B cell (primary cell): ENCODE results near the gene ZBTB40. TPM values are rescaled to one million over a fixed set of nuclear protein-coding genes. Genes with fewer than 3 reads are reported as not detected.

Experiments
- ATAC-seq: fragments of 200-7000 bp; cut with Tn5 transposase; one replicate; pipeline ENCODE4 v1.10.0; 2021; ENCODE audit warnings: low read depth, mild to moderate bottlenecking, moderate number of reproducible peaks, moderate library complexity
- CTCF ChIA-PET: fragments of 350-600 bp; sonication (Branson Sonifier 250); formaldehyde crosslinking; loops from one replicate; lab custom pipeline; 2021; ENCODE audit warnings: antibody characterized with exemption, inconsistent platforms; lab: Charles Lee
- POLR2A ChIA-PET: fragments of 350-600 bp; sonication (Branson Sonifier 250); formaldehyde crosslinking; loops from one replicate; lab custom pipeline; 2021; ENCODE audit warnings: antibody characterized with exemption; lab: Charles Lee
- DNase-seq: peaks from one replicate; pipeline ENCODE4 v3.0.0; 2013
- H2AFZ ChIP-seq: 2 replicates; pipeline ENCODE4 v1.6.1; 2012; ENCODE audit warnings: mild to moderate bottlenecking, low read depth, low read length; ENCODE audit not compliant: insufficient read depth, poor library complexity, severe bottlenecking
- H3K27ac ChIP-seq, 2 donors: 1 replicate in 1 of 2; 2 replicates in 1 of 2; pipeline ENCODE4 v1.5.1; 2012 to 2013; ENCODE audit warnings: low read length in 2 of 2, mild to moderate bottlenecking in 2 of 2, moderate library complexity in 1 of 2
- H3K27me3 ChIP-seq, 4 experiments: fragments of 200-600 bp in 1 of 4; sonication (generic) in 1 of 4; replicated peaks in 1 of 4; 1 replicate in 2 of 4; 2 replicates in 2 of 4; pipeline versions ENCODE4 v1.6.1 to v1.7.0; 2013 to 2016; ENCODE audit warnings: low read length in 3 of 4, mild to moderate bottlenecking in 2 of 4, mixed read lengths in 1 of 4, moderate library complexity in 1 of 4; ENCODE audit not compliant: insufficient read depth in 4 of 4, control insufficient read depth in 3 of 4; ENCODE audit errors: control extremely low read depth in 1 of 4
- H3K36me3 ChIP-seq, 2 experiments: replicated peaks in 1 of 2; 1 replicate in 1 of 2; 2 replicates in 1 of 2; pipeline versions ENCODE4 v1.6.1 to v1.7.1; 2013; ENCODE audit warnings: low read length in 1 of 2; ENCODE audit not compliant: insufficient read depth in 2 of 2, control insufficient read depth in 1 of 2; ENCODE audit errors: control extremely low read depth in 1 of 2, extremely low read depth in 1 of 2
- H3K4me1 ChIP-seq, 2 donors: fragments of 200-600 bp in 1 of 2; sonication (generic) in 1 of 2; 1 replicate in 1 of 2; 2 replicates in 1 of 2; pipeline versions ENCODE4 v1.5.1 to v1.6.1; 2013 to 2017; ENCODE audit warnings: low read length in 2 of 2; ENCODE audit not compliant: control insufficient read depth in 2 of 2, insufficient read depth in 2 of 2
- H3K4me2 ChIP-seq: replicated peaks from 2 replicates; pipeline ENCODE3; 2012; ENCODE audit warnings: mild to moderate bottlenecking, low read depth, low read length; ENCODE audit not compliant: poor library complexity, severe bottlenecking
- H3K4me3 ChIP-seq, 5 experiments: fragments of 200-600 bp in 1 of 5; sonication (generic) in 1 of 5; 1 replicate in 3 of 5; 2 replicates in 2 of 5; pipeline versions ENCODE4 v1.5.1 to v1.7.0; 2011 to 2016; ENCODE audit warnings: low read length in 4 of 5, mild to moderate bottlenecking in 4 of 5, low read depth in 2 of 5, control low read depth in 1 of 5, moderate library complexity in 1 of 5; ENCODE audit not compliant: insufficient read depth in 1 of 5; ENCODE audit errors: control extremely low read depth in 1 of 5, extremely low read depth in 1 of 5
- H3K79me2 ChIP-seq: fragments of 200-600 bp; sonication (generic); one replicate; pipeline ENCODE4 v1.6.0; 2016; ENCODE audit warnings: low read length; ENCODE audit not compliant: control insufficient read depth, insufficient read depth
- H3K9ac ChIP-seq: fragments of 200-600 bp; sonication (generic); 2 replicates; pipeline ENCODE4 v1.6.1; 2017; ENCODE audit warnings: mild to moderate bottlenecking, low read length, moderate library complexity
- H3K9me3 ChIP-seq, 3 donors: one replicate each; pipeline versions ENCODE4 v1.6.1 to v1.7.1; 2013; ENCODE audit warnings: low read length in 2 of 3; ENCODE audit not compliant: control insufficient read depth in 2 of 3, insufficient read depth in 1 of 3; ENCODE audit errors: control extremely low read depth in 1 of 3
- H4K20me1 ChIP-seq: 2 replicates; pipeline ENCODE4 v1.6.0; 2012; ENCODE audit warnings: mild to moderate bottlenecking, low read length; ENCODE audit not compliant: insufficient read depth, control insufficient read depth, poor library complexity, severe bottlenecking
- H3K27ac Mint-ChIP-seq: one replicate; pipeline ENCODE4 v1.8.0; 2021; ENCODE audit warnings: mixed read lengths
- H3K27me3 Mint-ChIP-seq: one replicate; pipeline ENCODE4 v1.8.0; 2021; ENCODE audit warnings: mixed read lengths
- H3K4me1 Mint-ChIP-seq: one replicate; pipeline ENCODE4 v1.8.0; 2021; ENCODE audit warnings: mixed read lengths
- H3K4me3 Mint-ChIP-seq: one replicate; pipeline ENCODE4 v1.8.0; 2021; ENCODE audit warnings: mixed read lengths
- H3K9me3 Mint-ChIP-seq: one replicate; pipeline ENCODE4 v1.8.0; 2022; ENCODE audit warnings: mixed read lengths; ENCODE audit not compliant: insufficient read depth
- CTCF ChIP-seq: fragments of 200-600 bp; IDR thresholded peaks from one replicate; pipeline ENCODE4 v1.8.0; 2022; ENCODE audit warnings: antibody characterized with exemption, mild to moderate bottlenecking
- EZH2 ChIP-seq: IDR thresholded peaks from 2 replicates; pipeline ENCODE4 v1.6.1; 2012; ENCODE audit warnings: borderline replicate concordance, low read depth, mild to moderate bottlenecking, moderate library complexity, low read length; ENCODE audit not compliant: insufficient read depth, poor library complexity, severe bottlenecking
- WGBS: methylation state at CpG from one replicate; pipeline ENCODE4 v1.1.5; 2013; ENCODE audit warnings: missing lambda C conversion rate; ENCODE audit not compliant: insufficient coverage; 5-methylcytosine and 5-hydroxymethylcytosine counted together
- intact Hi-C: fragments of 100-400 bp; cut with micrococcal nuclease; formaldehyde crosslinking; loops from one replicate; pipeline ENCODE4 v1.10.0; 2022
- polyA plus RNA-seq: library from polyadenylated mRNA; depleted of rRNA; stranded (reverse); fragments of >200 nt; gene quantifications from 2 replicates; pipeline ENCODE4 v1.2.3, GENCODE V29; 2012
- total RNA-seq, 2 donors: library from RNA; stranded (reverse); fragments of 120-200 nt in 1 of 2; gene quantifications; 1 replicate in 1 of 2; 2 replicates in 1 of 2; pipeline versions ENCODE4 v1.2.3 to v1.2.4, GENCODE V29; 2013 to 2022

ZBTB40 gene
- total and polyA plus RNA-seq, 2 donors (not counting 1 experiment from before 2014, with no cell fraction given): 30.9 to 51.9 TPM

GRCh38 chr1:22570140-22570909, 118.7 kb downstream of the ZBTB40 start:
- Histone ChIP-seq H3K27me3 (peaks cover 0 to 8% (median 0%) of the 10 kb centered on the region in 4 experiments), H3K79me2 (no peaks in the 10 kb centered on the region), H3K36me3 (no peaks in the 10 kb centered on the region), H3K4me1 (no peaks in the 10 kb centered on the region), H4K20me1 (no peaks in the 10 kb centered on the region), H3K4me3 (no peak overlapping the region), H3K9ac (no peak overlapping the region), H2AFZ (no peak overlapping the region), H3K27ac (no peak overlapping the region), H3K9me3 (peaks cover 0 to 7% (median 0%) of the 10 kb centered on the region in 3 donors), H3K4me2 (no peak overlapping the region)
- intact Hi-C loops: no loop called here
- TF ChIP-seq CTCF: no peak
- TF ChIP-seq EZH2: no peak
- no peaks in the 10 kb centered on the region for H3K9me3 Mint-ChIP-seq
- WGBS: 91% methylated on average over 32 of the region's 34 CpGs
- H3K4me1 Mint-ChIP-seq: no peaks in the 10 kb centered on the region
- POLR2A ChIA-PET: no interaction called here
- CTCF ChIA-PET: no interaction called here
- peaks cover 6% of the 10 kb centered on the region for H3K27me3 Mint-ChIP-seq
- H3K4me3 Mint-ChIP-seq: no peak overlapping the region
- no peak for ATAC-seq
- H3K27ac Mint-ChIP-seq: no peak overlapping the region
- DNase-seq: no peak

GRCh38 chr1:22572818-22573217, 121.2 kb downstream of the ZBTB40 start:
- TF ChIP-seq EZH2 (no peak), CTCF (no peak)
- H3K9me3 ChIP-seq: peaks cover 0 to 13% (median 0%) of the 10 kb centered on the region in 3 donors
- Mint-ChIP-seq H3K9me3 (peaks cover 2% of the 10 kb centered on the region), H3K4me1 (no peaks in the 10 kb centered on the region), H3K27ac (no peak overlapping the region), H3K4me3 (no peak overlapping the region), H3K27me3 (peaks cover 6% of the 10 kb centered on the region)
- intact Hi-C loops: no loop called here
- 35% methylated on average over 9 of the region's 9 CpGs for WGBS
- DNase-seq (no peak), ATAC-seq (no peak)
- no peaks in the 10 kb centered on the region for H4K20me1 ChIP-seq
- POLR2A ChIA-PET: no interaction called here
- CTCF ChIA-PET: no interaction called here
- no peak overlapping the region for H3K27ac ChIP-seq
- no peak overlapping the region for H3K4me2 ChIP-seq
- no peaks in the 10 kb centered on the region for H3K4me1 ChIP-seq
- H2AFZ ChIP-seq: no peak overlapping the region
- H3K9ac ChIP-seq: no peak overlapping the region
- H3K79me2 ChIP-seq: no peaks in the 10 kb centered on the region
- H3K27me3 ChIP-seq: no peaks in the 10 kb centered on the region
- H3K36me3 ChIP-seq: no peaks in the 10 kb centered on the region
- no peak overlapping the region for H3K4me3 ChIP-seq
